ENCODE results near the gene PTPRG.

DNA sequence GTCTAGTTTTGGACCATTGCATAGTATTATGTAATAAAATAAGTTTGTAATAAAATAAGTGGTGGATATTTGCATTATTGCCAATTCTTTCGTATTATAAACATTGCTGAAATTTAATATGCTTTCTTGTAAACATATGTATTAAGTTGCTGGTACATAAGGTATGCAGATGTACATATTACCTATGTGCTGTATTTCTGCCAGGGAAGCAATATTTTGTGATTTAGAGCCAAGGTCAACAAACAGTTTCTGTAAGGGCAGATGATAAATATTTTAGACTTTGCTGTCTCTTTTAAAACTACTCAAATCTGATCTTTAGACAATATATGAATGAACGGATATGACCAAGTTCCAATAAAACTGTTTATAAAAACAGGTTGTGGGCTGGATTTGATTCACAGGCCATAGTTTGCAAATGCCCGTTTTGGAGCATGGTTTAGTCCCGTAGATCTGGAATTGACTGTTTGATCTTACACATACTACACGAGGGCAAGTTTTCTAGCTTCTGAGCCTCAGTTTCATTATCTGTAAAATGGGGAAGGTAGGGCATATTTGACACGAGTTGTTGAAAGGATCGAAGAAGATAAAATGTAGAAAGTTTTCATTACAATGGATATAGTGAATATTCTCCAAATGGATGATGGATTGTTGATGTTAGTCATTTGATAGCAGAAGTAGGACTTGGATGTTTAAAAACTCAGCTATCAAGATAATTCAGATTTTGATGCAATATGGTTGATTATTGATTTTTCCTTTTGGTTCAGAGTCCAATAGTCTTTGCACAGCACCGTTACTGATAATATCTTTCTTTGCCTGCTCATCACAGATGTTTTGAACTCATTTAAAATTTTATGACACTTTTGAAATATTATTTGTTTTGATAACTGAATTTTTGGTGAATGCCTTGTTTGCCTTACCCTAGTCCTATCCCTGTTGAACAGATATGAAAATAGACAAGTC is 417.4 kb downstream of the PTPRG start:
- TF ChIP-seq EZH2 (IDR thresholded peaks at IDR 0.05; ENCODE audit: low read length, unreplicated experiment), result no peak
- no peak for TF ChIP-seq CTCF (conservative IDR thresholded peaks at IDR 0.05; ENCODE audit: low read depth, low read length)

Measured in PC-3 (cell line).